Measurements from ENCODE around the gene B3GAT1. TPM values are rescaled to one million over a fixed set of nuclear protein-coding genes. Genes with fewer than 3 reads are reported as not detected.

B3GAT1 gene
- polyA plus RNA-seq, 1 of the 3 experiments (the other 2 are of a cell fraction), result 0.15 TPM

DNA sequence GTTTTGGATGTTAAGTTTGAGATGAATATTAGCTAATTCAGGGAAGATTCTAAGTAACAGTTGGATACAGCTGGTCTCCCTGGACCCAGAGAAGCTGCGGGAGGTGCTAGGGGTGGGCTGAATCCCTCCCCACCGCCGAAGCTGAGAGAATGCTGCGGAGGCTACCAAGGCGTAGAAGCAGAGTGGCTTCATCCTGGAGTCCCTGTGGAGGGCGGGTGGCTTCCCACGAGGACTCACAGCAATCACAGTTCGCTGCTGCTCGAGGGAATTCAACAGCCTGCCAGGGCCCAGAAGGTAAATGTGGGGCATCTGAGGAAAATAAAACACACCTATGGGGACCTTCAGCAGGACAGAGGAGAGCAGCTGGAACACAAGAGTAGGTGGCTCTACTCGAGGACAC, 11.1 kb upstream of the B3GAT1 start:
- CTCF ChIA-PET, result no interaction called here

More for the DNA sequence above, 11.1 kb upstream of the B3GAT1 start:
- no peaks in the 10 kb centered on the region for H3K79me2 ChIP-seq (ENCODE audit: insufficient read depth)
- H3K4me3 ChIP-seq (ENCODE audit: low read depth in 2 of 2, low read length in 1 of 2), result no peak overlapping the region
- H3K36me3 ChIP-seq (replicated peaks in 1 of 2; ENCODE audit: control insufficient read depth in 1 of 2, insufficient read depth in 2 of 2, low read length in 1 of 2), result no peaks in the 10 kb centered on the region
- no peak for TF ChIP-seq MEF2A (IDR thresholded peaks at IDR 0.05; ENCODE audit: borderline replicate concordance, low read depth)
- TF ChIP-seq, protein P1, sequence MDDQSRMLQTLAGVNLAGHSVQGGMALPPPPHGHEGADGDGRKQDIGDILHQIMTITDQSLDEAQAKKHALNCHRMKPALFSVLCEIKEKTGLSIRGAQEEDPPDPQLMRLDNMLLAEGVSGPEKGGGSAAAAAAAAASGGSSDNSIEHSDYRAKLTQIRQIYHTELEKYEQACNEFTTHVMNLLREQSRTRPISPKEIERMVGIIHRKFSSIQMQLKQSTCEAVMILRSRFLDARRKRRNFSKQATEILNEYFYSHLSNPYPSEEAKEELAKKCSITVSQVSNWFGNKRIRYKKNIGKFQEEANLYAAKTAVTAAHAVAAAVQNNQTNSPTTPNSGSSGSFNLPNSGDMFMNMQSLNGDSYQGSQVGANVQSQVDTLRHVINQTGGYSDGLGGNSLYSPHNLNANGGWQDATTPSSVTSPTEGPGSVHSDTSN (IDR thresholded peaks at IDR 0.05), result no peak
- TF ChIP-seq NRF1 (IDR thresholded peaks at IDR 0.05; ENCODE audit: low read depth, low read length), result no peak
- TF ChIP-seq TAF1 (IDR thresholded peaks at IDR 0.05; ENCODE audit: borderline replicate concordance, low read depth, low read length), result no peak
- TF ChIP-seq, protein P2, sequence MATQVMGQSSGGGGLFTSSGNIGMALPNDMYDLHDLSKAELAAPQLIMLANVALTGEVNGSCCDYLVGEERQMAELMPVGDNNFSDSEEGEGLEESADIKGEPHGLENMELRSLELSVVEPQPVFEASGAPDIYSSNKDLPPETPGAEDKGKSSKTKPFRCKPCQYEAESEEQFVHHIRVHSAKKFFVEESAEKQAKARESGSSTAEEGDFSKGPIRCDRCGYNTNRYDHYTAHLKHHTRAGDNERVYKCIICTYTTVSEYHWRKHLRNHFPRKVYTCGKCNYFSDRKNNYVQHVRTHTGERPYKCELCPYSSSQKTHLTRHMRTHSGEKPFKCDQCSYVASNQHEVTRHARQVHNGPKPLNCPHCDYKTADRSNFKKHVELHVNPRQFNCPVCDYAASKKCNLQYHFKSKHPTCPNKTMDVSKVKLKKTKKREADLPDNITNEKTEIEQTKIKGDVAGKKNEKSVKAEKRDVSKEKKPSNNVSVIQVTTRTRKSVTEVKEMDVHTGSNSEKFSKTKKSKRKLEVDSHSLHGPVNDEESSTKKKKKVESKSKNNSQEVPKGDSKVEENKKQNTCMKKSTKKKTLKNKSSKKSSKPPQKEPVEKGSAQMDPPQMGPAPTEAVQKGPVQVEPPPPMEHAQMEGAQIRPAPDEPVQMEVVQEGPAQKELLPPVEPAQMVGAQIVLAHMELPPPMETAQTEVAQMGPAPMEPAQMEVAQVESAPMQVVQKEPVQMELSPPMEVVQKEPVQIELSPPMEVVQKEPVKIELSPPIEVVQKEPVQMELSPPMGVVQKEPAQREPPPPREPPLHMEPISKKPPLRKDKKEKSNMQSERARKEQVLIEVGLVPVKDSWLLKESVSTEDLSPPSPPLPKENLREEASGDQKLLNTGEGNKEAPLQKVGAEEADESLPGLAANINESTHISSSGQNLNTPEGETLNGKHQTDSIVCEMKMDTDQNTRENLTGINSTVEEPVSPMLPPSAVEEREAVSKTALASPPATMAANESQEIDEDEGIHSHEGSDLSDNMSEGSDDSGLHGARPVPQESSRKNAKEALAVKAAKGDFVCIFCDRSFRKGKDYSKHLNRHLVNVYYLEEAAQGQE (IDR thresholded peaks at IDR 0.05; ENCODE audit: low read depth, low read length), result no peak
- TF ChIP-seq, protein P3, sequence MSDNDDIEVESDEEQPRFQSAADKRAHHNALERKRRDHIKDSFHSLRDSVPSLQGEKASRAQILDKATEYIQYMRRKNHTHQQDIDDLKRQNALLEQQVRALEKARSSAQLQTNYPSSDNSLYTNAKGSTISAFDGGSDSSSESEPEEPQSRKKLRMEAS (IDR thresholded peaks at IDR 0.05; ENCODE audit: low read depth), result no peak
- TF ChIP-seq TCF12 (IDR thresholded peaks at IDR 0.05), result no peak
- TF ChIP-seq EP300 (IDR thresholded peaks at IDR 0.05; ENCODE audit: borderline replicate concordance in 1 of 2, low read depth in 1 of 2, low read length in 1 of 2), result no peak
- TF ChIP-seq GABPA (IDR thresholded peaks at IDR 0.05; ENCODE audit: low read depth), result no peak
- no peak for TF ChIP-seq SMC3 (IDR thresholded peaks at IDR 0.05; ENCODE audit: low read depth, low read length)
- no peak for TF ChIP-seq NFIC (IDR thresholded peaks at IDR 0.05; ENCODE audit: borderline replicate concordance)
- TF ChIP-seq FOXJ3 (CRISPR knock-in tag; IDR thresholded peaks at IDR 0.05), result no peak
- TF ChIP-seq YY1 (IDR thresholded peaks at IDR 0.05; ENCODE audit: low read depth), result no peak
- no peak for TF ChIP-seq RFX5 (IDR thresholded peaks at IDR 0.05; ENCODE audit: low read length)
- TF ChIP-seq, protein P4, sequence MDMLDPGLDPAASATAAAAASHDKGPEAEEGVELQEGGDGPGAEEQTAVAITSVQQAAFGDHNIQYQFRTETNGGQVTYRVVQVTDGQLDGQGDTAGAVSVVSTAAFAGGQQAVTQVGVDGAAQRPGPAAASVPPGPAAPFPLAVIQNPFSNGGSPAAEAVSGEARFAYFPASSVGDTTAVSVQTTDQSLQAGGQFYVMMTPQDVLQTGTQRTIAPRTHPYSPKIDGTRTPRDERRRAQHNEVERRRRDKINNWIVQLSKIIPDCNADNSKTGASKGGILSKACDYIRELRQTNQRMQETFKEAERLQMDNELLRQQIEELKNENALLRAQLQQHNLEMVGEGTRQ (IDR thresholded peaks at IDR 0.05; ENCODE audit: borderline replicate concordance, low read depth, low read length), result no peak
- no peak for TF ChIP-seq JUND (IDR thresholded peaks at IDR 0.05)
- TF ChIP-seq ELF1 (IDR thresholded peaks at IDR 0.05), result no peak
- no peak for TF ChIP-seq MXI1 (IDR thresholded peaks at IDR 0.05; ENCODE audit: low read depth, low read length)
- TF ChIP-seq, protein P5, sequence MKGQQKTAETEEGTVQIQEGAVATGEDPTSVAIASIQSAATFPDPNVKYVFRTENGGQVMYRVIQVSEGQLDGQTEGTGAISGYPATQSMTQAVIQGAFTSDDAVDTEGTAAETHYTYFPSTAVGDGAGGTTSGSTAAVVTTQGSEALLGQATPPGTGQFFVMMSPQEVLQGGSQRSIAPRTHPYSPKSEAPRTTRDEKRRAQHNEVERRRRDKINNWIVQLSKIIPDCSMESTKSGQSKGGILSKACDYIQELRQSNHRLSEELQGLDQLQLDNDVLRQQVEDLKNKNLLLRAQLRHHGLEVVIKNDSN (IDR thresholded peaks at IDR 0.05; ENCODE audit: borderline replicate concordance, low read depth), result no peak
- TF ChIP-seq RAD21 (IDR thresholded peaks at IDR 0.05; ENCODE audit: low read length), result no peak
- no peak overlapping the region for H2AFZ ChIP-seq (ENCODE audit: low read depth)
- H3K9me2 ChIP-seq, result no peaks in the 10 kb centered on the region
- no peak overlapping the region for H3K27ac ChIP-seq (ENCODE audit: low read depth in 2 of 2, low read length in 1 of 2)
- no peaks in the 10 kb centered on the region for H3F3A ChIP-seq (replicated peaks; ENCODE audit: insufficient read depth)
- H3K9ac ChIP-seq, result no peak overlapping the region
- H3K9me3 ChIP-seq, result no peaks in the 10 kb centered on the region
- POLR2A ChIA-PET, result no interaction called here
- DNase-seq, result no peak
- H4K20me1 ChIP-seq (ENCODE audit: insufficient read depth), result no peaks in the 10 kb centered on the region
- H3K27me3 ChIP-seq (ENCODE audit: insufficient read depth), result no peaks in the 10 kb centered on the region
- no peak overlapping the region for H3K4me2 ChIP-seq
- peaks cover 0 to 10% of the 10 kb centered on the region in 2 experiments; a peak in 1 of 4 replicates for H3K4me1 ChIP-seq (ENCODE audit: control insufficient read depth in 1 of 2, insufficient read depth in 2 of 2, low read depth in 1 of 2, low read length in 1 of 2)
- 19% methylated on average over 9 of the region's 10 CpGs for WGBS (ENCODE audit: low lambda C conversion rate)

All from SK-N-SH (cell line).